NB4 (cell line): ENCODE results near the gene C19orf38.
"Not testable (repeated sequence)": the region's sequence is repeated elsewhere in the genome, so short reads cannot be mapped to it uniquely, and the experiment has no call there.

ENCODE experiments used
- CTCF ChIP-seq: IDR thresholded peaks from one replicate; pipeline ENCODE4 v1.5.1; 2012; ENCODE audit warnings: low read depth, low read length
- MAX ChIP-seq: IDR thresholded peaks from 2 replicates; pipeline ENCODE4 v1.6.1; 2011; ENCODE audit warnings: low read depth, low read length
- POLR2A ChIP-seq: IDR thresholded peaks from 2 replicates; pipeline ENCODE4 v1.6.1; 2011; ENCODE audit warnings: mild to moderate bottlenecking; ENCODE audit not compliant: insufficient read length; ENCODE audit errors: extremely low read depth

GRCh38 chr19:10856899-10857298 lies 8.7 kb downstream of the C19orf38 start:
- TF ChIP-seq CTCF, MAX, POLR2A: not testable (repeated sequence)
